Hepatic stellate cell (primary cell): ENCODE results near the gene CNR2.
A peak's percentile ranks its signal among the peaks of the same experiment; 100 is the strongest.
"Not testable (repeated sequence)": the region's sequence is repeated elsewhere in the genome, so short reads cannot be mapped to it uniquely, and the experiment has no call there.

Source experiments
- DNase-seq: peaks from one replicate; pipeline ENCODE4 v3.0.0; 2011; ENCODE audit warnings: low spot score

Gene CNR2

GRCh38 chr1:23834156-23834555 lies 79.0 kb downstream of the CNR2 start:
- DNase-seq, result not testable (repeated sequence)

GRCh38 chr1:23827717-23828116 lies 85.4 kb downstream of the CNR2 start:
- DNase-seq, result no peak

- not testable (repeated sequence) for DNase-seq
Measured at GRCh38 chr1:23826590-23826989, 86.6 kb downstream of the CNR2 start.

GRCh38 chr1:23825762-23826522 lies 87.2 kb downstream of the CNR2 start:
- DNase-seq, result no peak

GRCh38 chr1:23825076-23825761 lies 87.9 kb downstream of the CNR2 start, which contains the start of gene HMGCL:
TSS of gene HMGCL (minus strand) at chr1:23825429. CDS start at chr1:23825415, 14 bp downstream.
- DNase-seq, result peak; percentile 94

- DNase-seq, result peak; percentile 22
Measured at GRCh38 chr1:23824711-23825075, 88.5 kb downstream of the CNR2 start.

- no peak for DNase-seq
Measured at GRCh38 chr1:23823767-23824166, 89.4 kb downstream of the CNR2 start.
